Measurements from ENCODE around the gene ATP4B. TPM values are rescaled to one million over a fixed set of nuclear protein-coding genes. Genes with fewer than 3 reads are reported as not detected.

ATP4B gene
- total RNA-seq, 1 experiment from 2014 or later = not detected

- DNase-seq (ENCODE audit: low spot score) = no peak
Measured at GRCh38 chr13:113642563-113642962, 15.4 kb downstream of the ATP4B start.

- no peak for DNase-seq (ENCODE audit: low spot score)
Measured at GRCh38 chr13:113641426-113641825, 16.6 kb downstream of the ATP4B start.

- no peak for DNase-seq (ENCODE audit: low spot score)
Measured at GRCh38 chr13:113639616-113640262, 18.3 kb downstream of the ATP4B start.

DNA sequence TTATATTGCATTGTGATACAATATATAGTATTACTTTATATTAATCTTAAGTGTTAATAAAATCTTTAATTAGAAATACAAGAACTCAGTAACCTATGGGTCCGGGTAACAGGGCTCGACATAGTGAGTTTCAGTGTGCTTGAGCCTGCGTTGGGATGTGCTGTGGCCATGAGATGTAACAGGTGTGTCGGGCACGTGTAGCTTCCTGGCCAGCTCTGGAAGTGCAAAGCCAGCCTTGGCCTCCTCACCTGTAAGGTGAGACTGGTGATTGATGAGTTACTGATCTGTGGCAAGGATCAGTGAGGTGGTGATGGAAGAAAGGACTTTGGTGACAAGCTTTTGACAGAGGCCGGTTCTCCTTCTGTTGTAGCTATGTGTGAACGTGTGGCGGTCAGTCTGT is 19.2 kb downstream of the ATP4B start:
- no peak for DNase-seq (ENCODE audit: low spot score)

- DNase-seq (ENCODE audit: low spot score) = no peak
Measured at GRCh38 chr13:113638173-113638746, 19.7 kb downstream of the ATP4B start.

- DNase-seq (ENCODE audit: low spot score) = no peak
Measured at GRCh38 chr13:113637262-113638160, 20.5 kb downstream of the ATP4B start.

- DNase-seq (ENCODE audit: low spot score) = no peak
Measured at GRCh38 chr13:113636266-113636963, 21.6 kb downstream of the ATP4B start.

GRCh38 chr13:113635709-113636108 is 22.3 kb downstream of the ATP4B start:
- DNase-seq (ENCODE audit: low spot score) = no peak

DNA sequence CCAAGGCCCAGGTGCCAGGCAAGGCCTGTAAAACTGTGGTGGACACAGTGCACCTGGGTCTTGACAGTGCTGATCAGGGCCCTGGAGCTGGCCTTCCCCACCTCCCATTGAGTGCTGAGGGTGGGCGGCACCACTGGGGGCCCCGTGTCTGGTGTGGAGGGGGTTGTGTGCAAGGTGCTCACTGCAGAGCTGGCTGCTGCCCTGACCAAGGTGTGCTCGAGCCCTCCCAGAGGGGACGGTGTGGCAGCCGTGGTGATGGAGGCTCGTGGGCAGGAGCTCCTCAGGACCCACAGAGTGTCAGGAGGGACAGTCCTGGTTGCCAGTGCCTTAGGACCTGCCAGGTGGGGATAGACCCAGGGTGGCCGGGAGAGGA is 23.0 kb downstream of the ATP4B start:
- no peak for DNase-seq (ENCODE audit: low spot score)

DNA sequence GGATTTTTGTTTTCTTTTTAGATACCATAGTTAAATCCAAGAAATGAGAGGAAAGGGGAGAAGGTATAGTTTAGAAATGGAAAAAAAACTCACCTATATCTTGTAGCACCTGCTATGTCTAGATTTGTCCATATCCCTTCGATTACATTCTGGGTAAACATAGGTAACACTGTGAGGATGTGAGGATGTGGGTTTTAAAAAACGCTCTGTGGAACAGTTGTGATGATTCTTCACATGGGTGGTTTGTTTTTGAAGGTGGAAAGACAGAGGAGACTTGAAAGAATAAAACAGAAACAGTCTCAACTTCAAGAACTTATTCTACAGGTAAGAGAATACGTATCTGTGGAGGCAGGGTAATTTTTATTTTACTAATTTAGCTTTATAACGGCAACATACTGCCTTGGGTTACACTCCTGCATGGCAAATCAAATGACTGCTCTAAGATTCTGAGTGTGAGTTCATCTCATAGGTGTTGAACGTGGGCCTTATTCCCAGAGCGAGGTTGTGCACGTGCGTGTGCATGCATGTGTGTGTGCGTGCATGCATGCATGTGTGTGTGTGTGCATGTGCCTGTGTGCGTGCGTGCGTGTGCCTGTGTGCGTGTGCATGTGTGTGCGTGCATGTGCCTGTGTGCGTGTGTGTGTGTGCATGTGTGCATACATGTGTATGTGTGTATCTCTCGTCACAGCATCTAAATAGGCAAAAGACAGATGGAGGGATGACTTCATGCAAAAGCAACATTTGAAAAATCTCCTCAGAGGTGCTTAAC is 23.5 kb downstream of the ATP4B start:
- DNase-seq (ENCODE audit: low spot score) = no peak

- DNase-seq (ENCODE audit: low spot score) = no peak
Measured at GRCh38 chr13:113633485-113633873, 24.5 kb downstream of the ATP4B start.

DNA sequence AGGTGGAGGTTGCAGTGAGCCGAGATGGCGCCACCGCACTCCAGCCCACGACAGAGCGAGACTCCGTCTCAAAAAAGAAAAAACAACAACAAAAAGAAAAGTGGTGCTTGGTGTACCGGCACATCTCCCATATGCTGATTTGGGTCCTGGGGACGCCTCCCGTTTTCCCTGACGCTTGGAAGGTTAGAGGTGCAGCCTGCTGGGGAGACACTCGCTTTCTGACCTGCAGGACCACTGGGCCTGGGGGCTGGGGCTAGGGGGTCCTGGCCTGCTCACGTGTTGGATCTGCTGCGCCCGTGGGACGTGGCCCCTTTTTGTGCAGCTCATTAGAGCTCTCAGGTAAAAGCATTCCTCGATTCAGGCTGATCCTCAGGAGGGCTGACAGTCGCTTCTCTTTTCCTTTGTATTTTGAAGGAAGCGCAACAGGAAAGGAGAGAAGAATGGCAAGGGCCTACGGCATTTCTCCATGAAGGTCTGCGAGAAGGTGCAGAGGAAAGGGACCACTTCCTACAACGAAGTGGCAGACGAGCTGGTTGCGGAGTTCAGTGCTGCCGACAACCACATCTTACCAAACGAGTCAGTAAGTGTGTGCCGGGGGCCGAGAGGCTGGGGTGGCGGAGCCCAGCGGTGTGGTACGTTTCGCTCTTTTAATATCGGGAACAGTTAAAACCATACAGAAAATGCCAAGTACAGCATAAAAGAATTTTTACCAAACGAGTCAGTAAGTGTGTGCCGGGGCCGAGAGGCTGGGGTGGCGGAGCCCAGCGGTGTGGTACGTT is 25.1 kb downstream of the ATP4B start:
- no peak for DNase-seq (ENCODE audit: low spot score)

DNA sequence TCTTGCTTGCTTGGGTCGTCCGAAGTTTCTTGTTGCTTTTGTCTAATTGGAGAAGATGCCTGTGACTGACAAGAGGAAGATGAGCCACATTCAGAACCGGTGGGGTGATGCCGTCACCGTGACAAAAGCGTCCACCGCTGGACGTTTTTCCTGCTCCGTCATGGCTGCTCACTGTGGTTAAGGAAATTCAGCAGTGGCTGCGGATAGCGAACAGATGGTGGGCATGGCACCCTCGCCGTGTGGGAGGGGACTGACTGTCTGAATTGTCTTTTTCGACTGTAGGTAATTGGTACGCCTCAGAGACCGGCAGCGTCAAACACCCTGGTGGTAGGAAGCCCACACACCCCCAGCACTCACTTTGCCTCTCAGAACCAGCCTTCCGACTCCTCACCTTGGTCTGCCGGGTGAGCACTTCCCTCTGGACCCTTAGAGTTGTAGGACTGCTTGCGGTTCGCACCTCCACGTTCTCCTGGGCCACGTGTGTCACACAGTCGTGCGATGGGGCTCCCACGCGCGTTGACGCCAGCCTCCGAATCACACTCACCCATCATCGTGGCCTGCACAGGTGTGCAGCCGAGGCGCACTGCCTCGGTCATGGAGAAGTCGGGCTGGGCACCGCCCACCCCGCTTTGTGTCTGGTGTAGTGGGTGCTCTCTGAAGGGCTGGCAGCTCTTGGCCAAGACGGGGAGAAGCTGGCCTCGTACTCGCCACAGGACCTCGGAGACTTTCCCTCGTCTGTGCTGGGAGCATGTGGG is 26.5 kb downstream of the ATP4B start:
- DNase-seq (ENCODE audit: low spot score) = no peak

GRCh38 chr13:113630804-113631203 is 27.2 kb downstream of the ATP4B start:
- DNase-seq (ENCODE audit: low spot score) = no peak

DNA sequence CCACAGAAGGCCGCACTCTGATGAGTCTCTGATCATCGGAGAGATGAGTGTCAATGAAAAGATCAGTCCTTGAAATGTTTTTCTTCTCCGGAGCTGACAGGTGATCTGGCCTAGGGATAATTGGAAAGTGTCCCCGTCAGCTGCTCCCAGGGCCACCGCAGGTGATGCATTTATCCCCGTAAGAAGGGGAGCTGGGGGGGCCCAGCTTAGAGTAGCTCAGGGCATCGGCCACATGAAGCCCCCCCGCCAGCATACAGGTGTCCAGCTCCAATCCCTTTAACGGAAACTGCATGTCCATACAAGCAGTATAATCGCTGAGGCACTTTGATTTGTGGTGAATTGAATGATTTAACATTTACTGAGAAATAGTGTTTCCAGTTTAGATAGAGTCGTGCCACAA is 27.7 kb downstream of the ATP4B start:
- DNase-seq (ENCODE audit: low spot score) = no peak

DNA sequence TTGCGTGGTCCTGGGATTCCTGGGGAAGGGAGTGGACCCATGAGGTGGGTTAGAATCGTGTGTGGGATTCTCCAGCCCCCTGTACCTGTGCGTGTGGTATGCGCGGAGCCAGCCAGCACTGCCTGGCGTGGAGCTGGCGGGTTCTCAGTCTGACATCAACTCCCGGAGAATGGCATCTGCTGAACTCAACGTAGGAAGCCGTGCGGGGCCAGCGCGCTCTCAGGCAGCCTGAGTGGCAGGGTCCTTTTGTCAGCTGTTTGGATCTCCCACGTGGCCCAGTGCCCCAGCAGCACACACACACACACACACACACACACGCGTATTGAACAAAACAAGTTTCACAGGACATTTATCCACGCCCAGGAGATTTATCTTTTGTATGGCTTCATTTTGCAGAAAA is 28.1 kb downstream of the ATP4B start:
- no peak for DNase-seq (ENCODE audit: low spot score)

GRCh38 chr13:113628291-113629270 is 29.4 kb downstream of the ATP4B start:
- no peak for DNase-seq (ENCODE audit: low spot score)

DNA sequence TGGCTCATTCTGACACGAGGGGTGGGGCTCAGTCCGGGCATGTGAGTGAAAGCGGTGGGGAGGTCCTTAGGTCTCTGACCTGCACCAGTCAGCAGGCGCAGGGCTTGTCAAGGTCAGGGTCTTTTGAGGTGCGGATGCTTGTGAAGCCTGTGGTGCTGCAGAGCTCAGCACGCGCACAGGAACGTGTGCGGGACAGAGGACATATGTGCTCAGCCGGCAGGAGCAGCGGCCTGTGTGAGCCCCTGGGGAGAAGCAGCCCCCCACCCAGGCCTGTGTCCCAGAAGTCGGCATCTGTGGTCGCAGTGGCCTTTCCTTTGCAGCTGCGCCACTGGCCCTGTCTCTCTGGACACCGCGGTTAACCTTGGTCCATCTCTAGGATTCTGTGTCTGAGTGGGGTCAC is 30.9 kb downstream of the ATP4B start:
- DNase-seq (ENCODE audit: low spot score) = no peak
